B cell (primary cell): ENCODE measurements around the gene GSX2. TPM values are rescaled to one million over a fixed set of nuclear protein-coding genes. Genes with fewer than 3 reads are reported as not detected.

ENCODE experiments used
- ATAC-seq: fragments of 200-7000 bp; cut with Tn5 transposase; one replicate; pipeline ENCODE4 v1.10.0; 2021; ENCODE audit warnings: low read depth, mild to moderate bottlenecking, moderate number of reproducible peaks, moderate library complexity
- CTCF ChIA-PET: fragments of 350-600 bp; sonication (Branson Sonifier 250); formaldehyde crosslinking; loops from one replicate; lab custom pipeline; 2021; ENCODE audit warnings: antibody characterized with exemption, inconsistent platforms; lab: Charles Lee
- POLR2A ChIA-PET: fragments of 350-600 bp; sonication (Branson Sonifier 250); formaldehyde crosslinking; loops from one replicate; lab custom pipeline; 2021; ENCODE audit warnings: antibody characterized with exemption; lab: Charles Lee
- DNase-seq: peaks from one replicate; pipeline ENCODE4 v3.0.0; 2013
- H2AFZ ChIP-seq: 2 replicates; pipeline ENCODE4 v1.6.1; 2012; ENCODE audit warnings: mild to moderate bottlenecking, low read depth, low read length; ENCODE audit not compliant: insufficient read depth, poor library complexity, severe bottlenecking
- H3K27ac ChIP-seq, 2 donors: 1 replicate in 1 of 2; 2 replicates in 1 of 2; pipeline ENCODE4 v1.5.1; 2012 to 2013; ENCODE audit warnings: low read length in 2 of 2, mild to moderate bottlenecking in 2 of 2, moderate library complexity in 1 of 2
- H3K27me3 ChIP-seq, 4 experiments: fragments of 200-600 bp in 1 of 4; sonication (generic) in 1 of 4; replicated peaks in 1 of 4; 1 replicate in 2 of 4; 2 replicates in 2 of 4; pipeline versions ENCODE4 v1.6.1 to v1.7.0; 2013 to 2016; ENCODE audit warnings: low read length in 3 of 4, mild to moderate bottlenecking in 2 of 4, mixed read lengths in 1 of 4, moderate library complexity in 1 of 4; ENCODE audit not compliant: insufficient read depth in 4 of 4, control insufficient read depth in 3 of 4; ENCODE audit errors: control extremely low read depth in 1 of 4
- H3K36me3 ChIP-seq, 2 experiments: replicated peaks in 1 of 2; 1 replicate in 1 of 2; 2 replicates in 1 of 2; pipeline versions ENCODE4 v1.6.1 to v1.7.1; 2013; ENCODE audit warnings: low read length in 1 of 2; ENCODE audit not compliant: insufficient read depth in 2 of 2, control insufficient read depth in 1 of 2; ENCODE audit errors: control extremely low read depth in 1 of 2, extremely low read depth in 1 of 2
- H3K4me1 ChIP-seq, 2 donors: fragments of 200-600 bp in 1 of 2; sonication (generic) in 1 of 2; 1 replicate in 1 of 2; 2 replicates in 1 of 2; pipeline versions ENCODE4 v1.5.1 to v1.6.1; 2013 to 2017; ENCODE audit warnings: low read length in 2 of 2; ENCODE audit not compliant: control insufficient read depth in 2 of 2, insufficient read depth in 2 of 2
- H3K4me2 ChIP-seq: replicated peaks from 2 replicates; pipeline ENCODE3; 2012; ENCODE audit warnings: mild to moderate bottlenecking, low read depth, low read length; ENCODE audit not compliant: poor library complexity, severe bottlenecking
- H3K4me3 ChIP-seq, 5 experiments: fragments of 200-600 bp in 1 of 5; sonication (generic) in 1 of 5; 1 replicate in 3 of 5; 2 replicates in 2 of 5; pipeline versions ENCODE4 v1.5.1 to v1.7.0; 2011 to 2016; ENCODE audit warnings: low read length in 4 of 5, mild to moderate bottlenecking in 4 of 5, low read depth in 2 of 5, control low read depth in 1 of 5, moderate library complexity in 1 of 5; ENCODE audit not compliant: insufficient read depth in 1 of 5; ENCODE audit errors: control extremely low read depth in 1 of 5, extremely low read depth in 1 of 5
- H3K79me2 ChIP-seq: fragments of 200-600 bp; sonication (generic); one replicate; pipeline ENCODE4 v1.6.0; 2016; ENCODE audit warnings: low read length; ENCODE audit not compliant: control insufficient read depth, insufficient read depth
- H3K9ac ChIP-seq: fragments of 200-600 bp; sonication (generic); 2 replicates; pipeline ENCODE4 v1.6.1; 2017; ENCODE audit warnings: mild to moderate bottlenecking, low read length, moderate library complexity
- H3K9me3 ChIP-seq, 3 donors: one replicate each; pipeline versions ENCODE4 v1.6.1 to v1.7.1; 2013; ENCODE audit warnings: low read length in 2 of 3; ENCODE audit not compliant: control insufficient read depth in 2 of 3, insufficient read depth in 1 of 3; ENCODE audit errors: control extremely low read depth in 1 of 3
- H4K20me1 ChIP-seq: 2 replicates; pipeline ENCODE4 v1.6.0; 2012; ENCODE audit warnings: mild to moderate bottlenecking, low read length; ENCODE audit not compliant: insufficient read depth, control insufficient read depth, poor library complexity, severe bottlenecking
- H3K27ac Mint-ChIP-seq: one replicate; pipeline ENCODE4 v1.8.0; 2021; ENCODE audit warnings: mixed read lengths
- H3K27me3 Mint-ChIP-seq: one replicate; pipeline ENCODE4 v1.8.0; 2021; ENCODE audit warnings: mixed read lengths
- H3K4me1 Mint-ChIP-seq: one replicate; pipeline ENCODE4 v1.8.0; 2021; ENCODE audit warnings: mixed read lengths
- H3K4me3 Mint-ChIP-seq: one replicate; pipeline ENCODE4 v1.8.0; 2021; ENCODE audit warnings: mixed read lengths
- H3K9me3 Mint-ChIP-seq: one replicate; pipeline ENCODE4 v1.8.0; 2022; ENCODE audit warnings: mixed read lengths; ENCODE audit not compliant: insufficient read depth
- EZH2 ChIP-seq: IDR thresholded peaks from 2 replicates; pipeline ENCODE4 v1.6.1; 2012; ENCODE audit warnings: borderline replicate concordance, low read depth, mild to moderate bottlenecking, moderate library complexity, low read length; ENCODE audit not compliant: insufficient read depth, poor library complexity, severe bottlenecking
- WGBS: methylation state at CpG from one replicate; pipeline ENCODE4 v1.1.5; 2013; ENCODE audit warnings: missing lambda C conversion rate; ENCODE audit not compliant: insufficient coverage; 5-methylcytosine and 5-hydroxymethylcytosine counted together
- intact Hi-C: fragments of 100-400 bp; cut with micrococcal nuclease; formaldehyde crosslinking; loops from one replicate; pipeline ENCODE4 v1.10.0; 2022
- polyA plus RNA-seq: library from polyadenylated mRNA; depleted of rRNA; stranded (reverse); fragments of >200 nt; gene quantifications from 2 replicates; pipeline ENCODE4 v1.2.3, GENCODE V29; 2012
- total RNA-seq, 2 donors: library from RNA; stranded (reverse); fragments of 120-200 nt in 1 of 2; gene quantifications; 1 replicate in 1 of 2; 2 replicates in 1 of 2; pipeline versions ENCODE4 v1.2.3 to v1.2.4, GENCODE V29; 2013 to 2022
- TF ChIP-seq, protein P1 (sequence below): fragments of 200-600 bp; IDR thresholded peaks from one replicate; pipeline ENCODE4 v1.8.0; 2022; ENCODE audit warnings: antibody characterized with exemption, mild to moderate bottlenecking

GSX2 gene
- total and polyA plus RNA-seq, 2 donors (not counting 1 experiment from before 2014, with no cell fraction given), result 0.34 to 0.47 TPM

DNA sequence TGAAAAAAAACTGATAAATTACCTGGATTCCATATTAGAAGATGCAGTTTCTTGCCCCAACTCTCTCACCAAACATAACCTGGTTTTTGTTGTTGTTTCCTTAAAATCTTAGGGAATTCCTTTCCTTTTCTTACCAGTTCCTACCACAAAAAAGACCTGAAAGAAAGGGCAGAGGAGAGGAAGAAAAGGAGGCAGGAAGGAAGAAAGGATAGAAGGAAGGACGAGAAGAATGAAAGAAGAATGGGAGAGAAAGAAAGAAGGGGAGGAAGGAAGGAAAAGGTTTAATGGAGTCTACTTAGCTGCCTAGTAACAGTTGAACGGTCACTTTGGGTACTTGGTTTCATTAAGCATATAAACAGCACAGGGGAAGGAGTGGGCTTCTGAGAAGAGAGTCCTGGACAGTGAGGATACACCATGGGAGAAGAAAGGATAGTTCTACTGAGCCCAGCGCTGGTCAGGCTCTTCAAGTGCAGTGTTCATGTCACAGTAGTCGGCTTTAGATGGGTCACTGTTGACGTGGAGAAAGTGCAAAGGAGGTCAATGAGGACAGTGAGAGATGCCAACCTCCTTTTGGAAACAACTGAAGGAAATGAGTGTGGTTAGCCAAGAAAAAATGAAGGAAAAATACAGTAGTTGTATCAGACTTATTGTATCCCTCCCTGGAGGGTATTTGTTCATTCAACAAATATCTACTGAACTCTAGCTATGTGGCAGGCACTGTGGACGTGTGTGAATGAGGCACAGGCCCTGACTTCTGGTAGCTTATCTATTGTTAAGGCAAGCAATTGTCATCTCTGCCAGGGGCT lies 34.5 kb upstream of the GSX2 start:
- Histone ChIP-seq H3K9ac (peak overlapping the region; percentile 73), H4K20me1 (peaks cover 30% of the 10 kb centered on the region), H3K79me2 (peaks cover 39% of the 10 kb centered on the region), H3K4me1 (peaks cover 17 to 28% of the 10 kb centered on the region in 2 donors), H3K4me3 (peak overlapping the region; percentile 54 to 94 (median 77)), H3K27ac (peak overlapping the region in 1 of 2 donors; percentile 68), H2AFZ (peak overlapping the region; percentile 90), H3K36me3 (no peaks in the 10 kb centered on the region), H3K27me3 (no peaks in the 10 kb centered on the region), H3K4me2 (peak overlapping the region; percentile 78), H3K9me3 (no peaks in the 10 kb centered on the region)
- Mint-ChIP-seq H3K9me3 (no peaks in the 10 kb centered on the region), H3K4me1 (peaks cover 33% of the 10 kb centered on the region), H3K27ac (peak overlapping the region; percentile 95), H3K4me3 (peak overlapping the region; percentile 95), H3K27me3 (no peaks in the 10 kb centered on the region)
- intact Hi-C loops, result loop anchor here (2.0 kb wide), 1 partner anchor 1353 kb away; no protein-coding TSS in a partner anchor
- ATAC-seq (no peak), DNase-seq (peak; percentile 12)
- TF ChIP-seq, protein P1, sequence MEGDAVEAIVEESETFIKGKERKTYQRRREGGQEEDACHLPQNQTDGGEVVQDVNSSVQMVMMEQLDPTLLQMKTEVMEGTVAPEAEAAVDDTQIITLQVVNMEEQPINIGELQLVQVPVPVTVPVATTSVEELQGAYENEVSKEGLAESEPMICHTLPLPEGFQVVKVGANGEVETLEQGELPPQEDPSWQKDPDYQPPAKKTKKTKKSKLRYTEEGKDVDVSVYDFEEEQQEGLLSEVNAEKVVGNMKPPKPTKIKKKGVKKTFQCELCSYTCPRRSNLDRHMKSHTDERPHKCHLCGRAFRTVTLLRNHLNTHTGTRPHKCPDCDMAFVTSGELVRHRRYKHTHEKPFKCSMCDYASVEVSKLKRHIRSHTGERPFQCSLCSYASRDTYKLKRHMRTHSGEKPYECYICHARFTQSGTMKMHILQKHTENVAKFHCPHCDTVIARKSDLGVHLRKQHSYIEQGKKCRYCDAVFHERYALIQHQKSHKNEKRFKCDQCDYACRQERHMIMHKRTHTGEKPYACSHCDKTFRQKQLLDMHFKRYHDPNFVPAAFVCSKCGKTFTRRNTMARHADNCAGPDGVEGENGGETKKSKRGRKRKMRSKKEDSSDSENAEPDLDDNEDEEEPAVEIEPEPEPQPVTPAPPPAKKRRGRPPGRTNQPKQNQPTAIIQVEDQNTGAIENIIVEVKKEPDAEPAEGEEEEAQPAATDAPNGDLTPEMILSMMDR, result no peak
- no peak for TF ChIP-seq EZH2
- ChIA-PET POLR2A (no interaction called here), CTCF (no interaction called here)
- 66% methylated on average over 6 of the region's 6 CpGs for WGBS

DNA sequence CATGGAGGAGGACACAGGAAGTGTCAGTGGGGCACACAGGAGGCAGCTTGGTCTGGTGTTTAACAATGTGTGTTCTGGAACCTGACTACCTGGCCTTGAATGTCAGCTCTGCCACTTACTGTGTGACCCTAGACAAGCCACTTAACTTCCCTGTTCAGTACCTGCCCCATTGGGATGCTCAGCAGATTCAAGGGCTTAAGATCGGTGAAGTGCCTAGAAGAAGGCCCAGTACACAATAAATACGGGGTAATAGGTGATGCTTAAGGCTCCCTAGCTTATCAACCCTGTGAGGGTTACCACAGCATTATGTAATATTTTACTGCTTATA lies 33.9 kb upstream of the GSX2 start:
- H3K79me2 ChIP-seq, result peaks cover 33% of the 10 kb centered on the region
- Mint-ChIP-seq H3K27ac (peak overlapping the region; percentile 59), H3K27me3 (peaks cover 4% of the 10 kb centered on the region), H3K9me3 (no peaks in the 10 kb centered on the region), H3K4me3 (peak overlapping the region; percentile 95), H3K4me1 (peaks cover 30% of the 10 kb centered on the region)
- peaks cover 25% of the 10 kb centered on the region for H4K20me1 ChIP-seq
- H3K36me3 ChIP-seq, result no peaks in the 10 kb centered on the region
- no CpG with 5 or more reads among the region's 2 CpGs for WGBS
- peak overlapping the region; percentile 90 for H2AFZ ChIP-seq
- no peak overlapping the region for H3K4me2 ChIP-seq
- intact Hi-C loops, result no loop called here
- no peak for TF ChIP-seq EZH2
- TF ChIP-seq, protein P1, result no peak
- H3K27ac ChIP-seq, result no peak overlapping the region
- peaks cover 17 to 28% of the 10 kb centered on the region in 2 donors for H3K4me1 ChIP-seq
- ChIA-PET POLR2A (no interaction called here), CTCF (interaction anchor here (1.6 kb wide), 1 partner anchor 23 kb away, joined by 3 read pairs; no protein-coding TSS in a partner anchor)
- H3K4me3 ChIP-seq, result no peak overlapping the region
- no peaks in the 10 kb centered on the region for H3K9me3 ChIP-seq
- DNase-seq (peak; percentile 10), ATAC-seq (no peak)
- no peaks in the 10 kb centered on the region for H3K27me3 ChIP-seq
- H3K9ac ChIP-seq, result no peak overlapping the region
